WERI-Rb-1 (cell line): ENCODE data around the gene ATP8B2.
"Not testable (repeated sequence)": the region's sequence is repeated elsewhere in the genome, so short reads cannot be mapped to it uniquely, and the experiment has no call there.

Source experiments
- DNase-seq: peaks from one replicate; pipeline ENCODE4 v3.0.0-alpha.2; 2020
- H3K27ac ChIP-seq: fragments of 250-450 bp; sonication (Bioruptor Pico); 2 replicates; pipeline ENCODE4 v1.5.1; 2020; ENCODE audit warnings: mild to moderate bottlenecking, moderate library complexity
- H3K27me3 ChIP-seq: fragments of 250-450 bp; sonication (Bioruptor Pico); 2 replicates; pipeline ENCODE4 v1.5.1; 2021; ENCODE audit warnings: mild to moderate bottlenecking, low read depth, moderate library complexity; ENCODE audit not compliant: insufficient read depth, severe bottlenecking
- H3K36me3 ChIP-seq: fragments of 250-450 bp; sonication (Bioruptor Pico); 2 replicates; pipeline ENCODE4 v1.5.1; 2020; ENCODE audit warnings: mild to moderate bottlenecking, moderate library complexity
- H3K4me3 ChIP-seq: 2 replicates; pipeline ENCODE4 v1.5.1; 2011; ENCODE audit warnings: low read depth, mild to moderate bottlenecking, control low read depth, low read length
- H3K9me3 ChIP-seq: fragments of 250-450 bp; sonication (Bioruptor Pico); 2 replicates; pipeline ENCODE4 v1.5.1; 2021; ENCODE audit warnings: mild to moderate bottlenecking, moderate library complexity; ENCODE audit not compliant: severe bottlenecking
- TF ChIP-seq, protein P1 (sequence below): IDR thresholded peaks from 2 replicates; pipeline ENCODE4 v1.5.1; 2011; ENCODE audit warnings: low read depth, mild to moderate bottlenecking, control low read depth, inconsistent platforms, low read length

Gene ATP8B2

DNA sequence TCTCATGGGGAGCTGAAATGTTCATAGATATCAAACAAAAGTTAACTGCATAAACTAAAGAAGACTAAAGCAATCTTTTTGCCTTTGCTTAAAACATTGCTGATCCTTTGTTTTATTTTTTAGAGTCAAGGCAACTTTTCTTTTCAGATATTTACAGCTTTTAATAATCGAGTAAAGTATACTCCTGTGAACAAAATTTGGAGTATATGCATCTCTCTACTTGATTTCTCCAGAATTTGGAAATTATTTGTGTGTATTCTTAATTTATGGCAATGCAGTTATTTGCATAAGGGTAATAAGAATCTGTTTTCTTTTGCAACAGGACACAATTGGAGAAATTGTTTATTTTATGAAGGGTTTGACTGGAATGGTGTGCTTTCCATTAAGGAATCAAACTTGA, 8.6 kb upstream of the ATP8B2 start:
- TF ChIP-seq, protein P1, sequence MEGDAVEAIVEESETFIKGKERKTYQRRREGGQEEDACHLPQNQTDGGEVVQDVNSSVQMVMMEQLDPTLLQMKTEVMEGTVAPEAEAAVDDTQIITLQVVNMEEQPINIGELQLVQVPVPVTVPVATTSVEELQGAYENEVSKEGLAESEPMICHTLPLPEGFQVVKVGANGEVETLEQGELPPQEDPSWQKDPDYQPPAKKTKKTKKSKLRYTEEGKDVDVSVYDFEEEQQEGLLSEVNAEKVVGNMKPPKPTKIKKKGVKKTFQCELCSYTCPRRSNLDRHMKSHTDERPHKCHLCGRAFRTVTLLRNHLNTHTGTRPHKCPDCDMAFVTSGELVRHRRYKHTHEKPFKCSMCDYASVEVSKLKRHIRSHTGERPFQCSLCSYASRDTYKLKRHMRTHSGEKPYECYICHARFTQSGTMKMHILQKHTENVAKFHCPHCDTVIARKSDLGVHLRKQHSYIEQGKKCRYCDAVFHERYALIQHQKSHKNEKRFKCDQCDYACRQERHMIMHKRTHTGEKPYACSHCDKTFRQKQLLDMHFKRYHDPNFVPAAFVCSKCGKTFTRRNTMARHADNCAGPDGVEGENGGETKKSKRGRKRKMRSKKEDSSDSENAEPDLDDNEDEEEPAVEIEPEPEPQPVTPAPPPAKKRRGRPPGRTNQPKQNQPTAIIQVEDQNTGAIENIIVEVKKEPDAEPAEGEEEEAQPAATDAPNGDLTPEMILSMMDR: no peak
- Histone ChIP-seq H3K9me3 (peaks cover 49% of the 10 kb centered on the region), H3K36me3 (no peaks in the 10 kb centered on the region), H3K27me3 (peaks cover 87% of the 10 kb centered on the region), H3K27ac (no peak overlapping the region), H3K4me3 (no peak overlapping the region)
- no peak for DNase-seq

DNA sequence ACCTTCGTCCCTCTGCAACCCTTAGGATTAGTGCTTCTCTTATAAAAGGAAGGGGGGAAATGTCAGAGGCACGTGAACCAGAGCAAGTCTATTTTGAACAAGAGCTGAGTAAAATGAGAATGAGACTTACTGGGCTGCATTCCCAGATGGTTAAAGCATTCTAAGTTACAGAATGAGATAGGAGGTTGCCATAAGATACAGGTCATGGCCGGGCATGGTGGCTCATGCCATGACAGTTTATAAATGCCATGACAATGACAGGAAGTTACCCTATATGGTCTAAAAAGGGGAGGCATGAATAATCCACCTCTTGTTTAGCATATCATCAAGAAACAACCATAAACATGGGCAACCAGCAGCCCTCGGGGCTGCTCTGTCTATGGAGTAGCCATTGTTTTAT, 6.9 kb upstream of the ATP8B2 start:
- DNase-seq: no peak
- Histone ChIP-seq H3K27me3 (peaks cover 88% of the 10 kb centered on the region), H3K4me3 (no peak overlapping the region), H3K36me3 (no peaks in the 10 kb centered on the region), H3K27ac (no peak overlapping the region), H3K9me3 (peaks cover 49% of the 10 kb centered on the region)
- TF ChIP-seq, protein P1: no peak

DNA sequence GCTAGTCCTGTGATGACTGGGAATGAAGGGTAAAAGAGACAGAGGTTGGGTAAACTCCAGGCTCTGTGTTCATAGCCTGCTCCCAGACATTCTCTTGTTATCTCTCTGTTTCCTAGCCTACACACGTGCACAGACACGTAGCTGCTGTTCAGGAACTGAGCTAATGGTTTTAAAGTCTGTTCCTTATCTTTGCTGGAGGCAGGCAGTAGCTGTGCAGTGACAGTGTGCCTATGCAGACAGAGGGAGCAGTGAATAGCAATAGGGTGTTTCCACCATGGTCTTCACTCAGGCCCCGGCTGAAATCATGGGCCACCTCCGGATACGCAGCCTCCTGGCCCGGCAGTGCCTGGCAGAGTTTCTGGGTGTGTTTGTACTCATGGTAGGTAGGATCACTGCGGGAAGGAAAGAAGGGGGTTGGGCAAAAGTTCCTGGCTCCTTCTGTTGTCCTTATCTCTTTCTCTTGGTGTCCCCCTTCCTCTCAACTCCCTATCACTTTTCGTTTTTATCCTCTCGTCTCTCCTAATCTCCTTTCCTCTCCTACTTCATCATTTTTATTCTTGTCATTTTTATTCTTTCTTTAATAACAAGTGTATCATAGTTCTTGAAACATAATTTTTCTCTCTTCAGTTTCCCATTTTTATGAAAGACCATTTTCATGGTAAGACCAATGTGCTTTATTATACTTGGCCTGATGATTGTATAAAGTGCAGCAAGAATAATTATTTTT, 4.3 kb upstream of the ATP8B2 start, which contains the start of gene AQP10:
AQP10 (plus strand) TSS at position 212 of the 727 bp plus-strand sequence; CDS start at position 275, 63 bp downstream.
- DNase-seq: no peak
- TF ChIP-seq, protein P1: no peak
- no peak within 1 kb of the TSS for H3K4me3 ChIP-seq

DNA sequence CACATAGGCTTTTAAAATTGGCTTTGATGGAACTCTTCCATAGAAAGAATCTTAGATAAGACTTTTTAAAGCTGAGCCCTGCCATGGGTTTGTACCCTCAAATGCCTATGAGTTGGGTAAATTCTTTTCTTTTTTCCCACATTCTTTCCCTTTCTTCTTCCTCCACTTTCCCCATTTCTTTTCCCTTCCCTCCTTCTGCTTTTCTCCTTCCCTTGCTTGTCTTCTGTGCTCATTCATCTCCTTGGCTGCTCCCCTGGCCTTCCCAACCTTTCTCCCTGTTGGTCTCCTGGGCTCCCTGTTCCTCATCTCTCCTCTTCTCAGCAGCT, 3.8 kb upstream of the ATP8B2 start:
- Histone ChIP-seq H3K9me3 (peaks cover 31% of the 10 kb centered on the region), H3K27me3 (peaks cover 75% of the 10 kb centered on the region)
- not testable (repeated sequence) for H3K27ac ChIP-seq, DNase-seq, H3K4me3 ChIP-seq, H3K36me3 ChIP-seq

More for the DNA sequence above, 4.3 kb upstream of the ATP8B2 start, which contains the start of gene AQP10:
- H3K27me3 ChIP-seq: peaks cover 77% of the 10 kb centered on the region
- H3K27ac ChIP-seq: no peak within 1 kb of the TSS
- H3K36me3 ChIP-seq: no peaks in the 10 kb centered on the region
- H3K9me3 ChIP-seq: peaks cover 36% of the 10 kb centered on the region

DNA sequence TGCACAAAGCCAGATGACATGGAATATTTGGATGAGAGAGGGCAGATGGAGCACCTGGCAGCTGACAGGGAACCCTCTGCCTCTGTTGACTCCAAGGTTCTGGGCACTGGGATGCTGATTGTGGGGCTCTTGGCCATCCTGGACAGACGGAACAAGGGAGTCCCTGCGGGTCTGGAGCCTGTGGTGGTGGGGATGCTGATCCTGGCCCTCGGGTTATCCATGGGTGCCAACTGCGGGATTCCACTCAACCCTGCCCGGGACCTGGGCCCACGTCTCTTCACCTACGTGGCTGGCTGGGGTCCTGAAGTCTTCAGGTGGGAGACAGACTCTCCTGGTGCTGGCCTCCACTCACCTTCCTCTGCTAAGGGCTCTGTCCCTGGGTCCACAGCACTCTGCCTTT, 1.8 kb upstream of the ATP8B2 start:
- Histone ChIP-seq H3K27me3 (peaks cover 70% of the 10 kb centered on the region), H3K9me3 (peaks cover 11% of the 10 kb centered on the region), H3K4me3 (no peak overlapping the region), H3K36me3 (no peaks in the 10 kb centered on the region), H3K27ac (no peak overlapping the region)
- TF ChIP-seq, protein P1: no peak
- DNase-seq: no peak

DNA sequence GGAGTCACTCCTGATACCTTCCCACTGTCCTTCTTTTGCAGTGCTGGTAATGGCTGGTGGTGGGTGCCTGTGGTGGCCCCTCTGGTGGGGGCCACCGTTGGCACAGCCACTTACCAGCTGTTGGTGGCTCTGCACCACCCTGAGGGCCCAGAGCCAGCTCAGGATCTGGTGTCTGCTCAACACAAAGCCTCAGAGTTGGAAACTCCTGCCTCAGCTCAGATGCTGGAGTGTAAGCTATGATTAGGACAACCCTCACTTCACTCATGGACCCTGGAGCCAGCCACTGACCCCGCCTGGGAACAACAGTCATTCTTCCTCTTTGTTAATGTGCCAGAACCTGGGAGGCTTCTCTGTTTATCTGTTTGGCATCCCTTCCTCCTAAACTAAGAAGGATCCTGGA, 1.1 kb upstream of the ATP8B2 start:
- H3K27ac ChIP-seq: no peak overlapping the region
- H3K4me3 ChIP-seq: no peak overlapping the region
- H3K9me3 ChIP-seq: peaks cover 4% of the 10 kb centered on the region
- no peak for DNase-seq
- TF ChIP-seq, protein P1: no peak
- no peaks in the 10 kb centered on the region for H3K36me3 ChIP-seq
- peaks cover 66% of the 10 kb centered on the region for H3K27me3 ChIP-seq
